ENCODE results near the gene TMEM165. TPM values are rescaled to one million over a fixed set of nuclear protein-coding genes. Genes with fewer than 3 reads are reported as not detected.

The TMEM165 gene
- total and polyA plus RNA-seq, 7 donors = 16.0 to 61.0 (median 29.1) TPM

DNA sequence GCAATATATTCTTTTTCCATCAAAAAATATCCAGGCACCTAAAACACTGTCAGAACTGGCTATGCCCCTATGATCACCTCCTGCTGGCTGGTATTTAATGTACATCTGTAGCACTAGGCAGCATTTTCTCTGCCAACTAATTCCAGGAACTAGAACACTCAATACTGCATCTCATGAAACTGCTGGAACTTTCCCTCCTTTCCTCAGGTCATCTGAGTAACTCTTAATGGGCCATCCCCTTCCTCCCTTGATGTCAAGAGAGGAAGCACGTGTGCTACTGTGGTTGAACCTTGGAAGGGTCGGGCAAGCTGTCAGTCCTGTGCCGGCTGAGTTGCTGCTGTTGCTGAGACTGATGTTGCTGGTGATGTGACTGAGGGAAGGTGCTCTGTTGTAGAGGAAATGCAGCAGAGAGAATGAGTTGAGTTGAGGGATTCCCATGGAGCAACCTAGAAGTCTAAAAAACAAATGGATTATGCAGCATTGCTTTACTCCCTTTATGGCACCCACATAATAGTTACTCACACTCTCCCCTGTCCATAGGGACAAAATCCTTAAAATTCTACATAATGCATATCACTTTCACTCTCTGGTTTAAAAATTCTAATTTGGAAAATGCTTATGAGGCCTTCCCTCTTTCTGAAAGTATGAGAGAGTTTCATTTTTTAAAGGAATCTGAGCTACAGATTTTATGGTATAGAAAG is 39.5 kb downstream of the TMEM165 start:
- ATAC-seq (peak in 3 of 4 donors; percentile 48 to 53 (median 49)), DNase-seq (no peak)
- intact Hi-C loops (cut with DNase I) = loop anchor here (5.0 to 10.0 kb wide), 3 partner anchors 90 to 112 kb away; partner anchors contain the start of genes CLOCK (in 2 of the 2) and SRD5A3 (in 1 of the 2)
- Histone ChIP-seq H3K27me3 (ENCODE audit: insufficient read depth in 3 of 3, low read length in 2 of 3) (no peaks in the 10 kb centered on the region), H3K27ac (no peak overlapping the region), H3K4me1 (no peaks in the 10 kb centered on the region), H3K36me3 (ENCODE audit: insufficient read depth in 1 of 2, low read depth in 1 of 2) (peaks cover 2 to 81% of the 10 kb centered on the region in 2 donors), H3K9me3 (no peaks in the 10 kb centered on the region), H3K4me3 (no peak overlapping the region)
- WGBS, 3 donors = 40 to 51% (median 48%) methylated on average over 3 of the region's 3 CpGs
- TF ChIP-seq, protein P1, sequence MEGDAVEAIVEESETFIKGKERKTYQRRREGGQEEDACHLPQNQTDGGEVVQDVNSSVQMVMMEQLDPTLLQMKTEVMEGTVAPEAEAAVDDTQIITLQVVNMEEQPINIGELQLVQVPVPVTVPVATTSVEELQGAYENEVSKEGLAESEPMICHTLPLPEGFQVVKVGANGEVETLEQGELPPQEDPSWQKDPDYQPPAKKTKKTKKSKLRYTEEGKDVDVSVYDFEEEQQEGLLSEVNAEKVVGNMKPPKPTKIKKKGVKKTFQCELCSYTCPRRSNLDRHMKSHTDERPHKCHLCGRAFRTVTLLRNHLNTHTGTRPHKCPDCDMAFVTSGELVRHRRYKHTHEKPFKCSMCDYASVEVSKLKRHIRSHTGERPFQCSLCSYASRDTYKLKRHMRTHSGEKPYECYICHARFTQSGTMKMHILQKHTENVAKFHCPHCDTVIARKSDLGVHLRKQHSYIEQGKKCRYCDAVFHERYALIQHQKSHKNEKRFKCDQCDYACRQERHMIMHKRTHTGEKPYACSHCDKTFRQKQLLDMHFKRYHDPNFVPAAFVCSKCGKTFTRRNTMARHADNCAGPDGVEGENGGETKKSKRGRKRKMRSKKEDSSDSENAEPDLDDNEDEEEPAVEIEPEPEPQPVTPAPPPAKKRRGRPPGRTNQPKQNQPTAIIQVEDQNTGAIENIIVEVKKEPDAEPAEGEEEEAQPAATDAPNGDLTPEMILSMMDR (IDR thresholded peaks at IDR 0.05) = no peak

- DNase-seq = no peak
- intact Hi-C loops (cut with DNase I) = loop anchor here (5.0 to 10.0 kb wide), 3 partner anchors 93 to 110 kb away; partner anchors contain the start of genes CLOCK (in 2 of the 2) and SRD5A3 (in 1 of the 2)
- Histone ChIP-seq H3K9me3 (no peaks in the 10 kb centered on the region), H3K27ac (peak overlapping the region; percentile 51), H3K36me3 (ENCODE audit: insufficient read depth in 1 of 2, low read depth in 1 of 2) (peaks cover 2 to 80% of the 10 kb centered on the region in 2 donors), H3K4me1 (no peaks in the 10 kb centered on the region), H3K27me3 (ENCODE audit: insufficient read depth in 3 of 3, low read length in 2 of 3) (no peaks in the 10 kb centered on the region), H3K4me3 (no peak overlapping the region)
- TF ChIP-seq, protein P1 (IDR thresholded peaks at IDR 0.05) = no peak
- peak; percentile 66 to 75 (median 70) for ATAC-seq
- WGBS, 3 donors = 56 to 74% (median 57%) methylated on average over 5 of the region's 5 CpGs
Observed at GRCh38 chr4:55437356-55437796, 41.6 kb downstream of the TMEM165 start.

DNA sequence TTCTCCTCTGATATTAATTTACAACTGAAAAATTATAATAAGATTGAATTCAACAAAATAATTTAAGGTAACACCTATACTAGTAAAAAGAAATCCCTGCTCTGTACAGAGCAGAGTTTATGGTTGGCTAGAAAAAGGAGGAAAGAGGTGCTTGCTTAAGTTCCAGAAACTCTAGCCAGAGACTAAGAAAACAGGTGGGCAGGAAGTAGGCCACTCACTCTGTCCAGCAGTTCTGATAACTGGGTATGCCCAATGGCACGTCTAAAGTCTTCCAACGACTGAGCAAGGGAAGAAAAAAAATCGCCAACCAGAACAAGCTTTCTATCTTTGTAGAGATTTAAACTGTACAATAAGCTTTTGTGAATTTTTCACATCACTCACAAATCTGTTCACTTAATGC is 42.1 kb downstream of the TMEM165 start:
- no peaks in the 10 kb centered on the region for H3K27me3 ChIP-seq (ENCODE audit: insufficient read depth in 3 of 3, low read length in 2 of 3)
- H3K4me1 ChIP-seq = no peaks in the 10 kb centered on the region
- H3K4me3 ChIP-seq = no peak overlapping the region
- DNase-seq (no peak), ATAC-seq (peak; percentile 56 to 75 (median 62))
- peak overlapping the region; percentile 51 for H3K27ac ChIP-seq
- TF ChIP-seq, protein P1 (IDR thresholded peaks at IDR 0.05) = no peak
- 52 to 59% (median 53%) methylated on average over 3 of the region's 3 CpGs for WGBS, 3 donors
- intact Hi-C loops (cut with DNase I) = loop anchor here (5.0 to 10.0 kb wide), 3 partner anchors 93 to 109 kb away; partner anchors contain the start of genes CLOCK (in 2 of the 2) and SRD5A3 (in 1 of the 2)
- H3K9me3 ChIP-seq = no peaks in the 10 kb centered on the region
- peaks cover 3 to 80% of the 10 kb centered on the region in 2 donors for H3K36me3 ChIP-seq (ENCODE audit: insufficient read depth in 1 of 2, low read depth in 1 of 2)

- Histone ChIP-seq H3K36me3 (ENCODE audit: insufficient read depth in 1 of 2, low read depth in 1 of 2) (peaks cover 5 to 80% of the 10 kb centered on the region in 2 donors), H3K4me3 (no peak overlapping the region), H3K27me3 (ENCODE audit: insufficient read depth in 3 of 3, low read length in 2 of 3) (no peaks in the 10 kb centered on the region), H3K9me3 (no peaks in the 10 kb centered on the region), H3K4me1 (no peaks in the 10 kb centered on the region), H3K27ac (peak overlapping the region; percentile 51)
- ATAC-seq (no peak), DNase-seq (no peak)
- WGBS, 3 donors = 96 to 99% (median 97%) methylated on average over 2 of the region's 2 CpGs
- TF ChIP-seq, protein P1 (IDR thresholded peaks at IDR 0.05) = no peak
- intact Hi-C loops (cut with DNase I) = loop anchor here (5.0 to 10.0 kb wide), 3 partner anchors 94 to 109 kb away; partner anchors contain the start of genes CLOCK (in 2 of the 2) and SRD5A3 (in 1 of the 2)
Observed at GRCh38 chr4:55438314-55438713, 42.6 kb downstream of the TMEM165 start.

Data from psoas muscle (tissue), 8 donors.